ENCODE results near the gene PDE3B.

- no peak for TF ChIP-seq CTCF (IDR thresholded peaks at IDR 0.05)
- no peak for TF ChIP-seq POLR2A (IDR thresholded peaks at IDR 0.05)
These were observed 228.4 kb downstream of the PDE3B start for GRCh38 chr11:14872032-14872431.

Measured in heart left ventricle (tissue), 13 donors.